ENCODE data around the gene ACSL6. TPM values are rescaled to one million over a fixed set of nuclear protein-coding genes. Genes with fewer than 3 reads are reported as not detected.
A peak's percentile ranks its signal among the peaks of the same experiment; 100 is the strongest.

ACSL6 gene
- polyA plus RNA-seq, 2 of the 4 experiments (the other 2 are of a cell fraction) = 0.06 to 0.09 TPM

DNA sequence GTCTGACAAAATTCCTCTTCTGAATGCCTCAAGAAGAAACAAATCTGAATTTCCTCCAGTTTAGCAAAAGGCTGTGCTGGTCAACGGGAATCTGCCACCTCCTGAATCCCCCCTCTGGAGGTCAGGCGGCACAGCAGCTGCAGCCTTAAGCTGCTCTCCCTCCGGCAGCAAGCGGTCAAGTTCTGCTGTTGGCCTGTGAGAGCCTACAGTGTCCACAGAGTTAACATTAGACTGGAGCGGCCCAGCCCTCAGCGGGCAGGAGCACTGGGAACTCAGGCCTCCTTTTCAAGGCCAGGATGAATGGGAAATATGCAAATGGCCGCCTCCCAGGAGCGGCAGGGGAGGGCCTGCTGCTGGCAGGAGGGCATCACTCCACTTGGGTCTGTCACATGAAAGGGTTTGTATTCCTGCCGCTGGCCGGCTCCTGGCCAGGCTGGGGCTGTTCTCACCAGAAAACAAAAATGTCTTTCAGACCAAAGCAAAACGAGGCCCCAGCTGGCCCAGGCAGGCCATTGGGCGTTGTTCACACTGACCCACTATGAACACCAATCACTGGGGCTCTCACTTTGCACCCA, 8.2 kb downstream of the ACSL6 start:
- peak in 1 of 2 experiments; percentile 17; a peak in 1 of 6 replicates for ATAC-seq
- no peaks in the 10 kb centered on the region for H3K4me1 ChIP-seq
- no peak overlapping the region for H3K4me3 ChIP-seq
- no peaks in the 10 kb centered on the region for H3K9me3 ChIP-seq
- CTCF ChIA-PET = interaction anchor here (0.6 to 3.8 kb wide), 6 partner anchors 10 to 580 kb away, joined by 3 to 14 read pairs (median 5); partner anchors contain the start of gene FNIP1
- FAIRE-seq = no peak
- WGBS (ENCODE audit: missing lambda C conversion rate) = 76% methylated on average over 12 of the region's 12 CpGs
- no peak overlapping the region for H3K4me2 ChIP-seq
- DNase-seq (ENCODE audit: low read depth in 1 of 2, low spot score in 1 of 2) = no peak
- no peak for TF ChIP-seq SMC3 (IDR thresholded peaks at IDR 0.05)
- H3K27ac ChIP-seq = no peak overlapping the region
- POLR2A ChIA-PET = no interaction called here

DNA sequence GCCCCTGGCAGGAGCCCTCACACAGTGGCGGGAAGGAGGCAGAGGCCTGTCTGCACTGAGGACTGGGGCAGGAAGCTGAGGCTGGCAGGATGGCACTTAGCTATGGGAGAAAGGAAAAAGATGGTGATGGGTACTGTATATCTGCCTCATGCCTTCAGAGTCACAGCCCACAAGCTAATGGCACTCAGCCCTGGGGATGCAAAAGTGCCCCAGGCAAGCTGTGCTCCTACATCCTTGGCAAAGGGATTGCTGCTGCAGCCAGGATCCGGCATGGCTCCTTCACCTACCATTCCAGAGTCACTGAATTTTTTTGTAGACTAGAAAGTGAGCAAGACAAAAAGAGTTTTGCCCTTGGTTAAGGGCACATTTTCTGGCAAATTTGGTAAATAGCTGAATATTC, 8.7 kb downstream of the ACSL6 start:
- Histone ChIP-seq H3K4me1 (no peaks in the 10 kb centered on the region), H3K4me2 (no peak overlapping the region), H3K4me3 (no peak overlapping the region), H3K27ac (no peak overlapping the region), H3K9me3 (no peaks in the 10 kb centered on the region)
- POLR2A ChIA-PET = no interaction called here
- no peak for FAIRE-seq
- CTCF ChIA-PET = interaction anchor here (0.8 to 3.8 kb wide), 5 partner anchors 9 to 580 kb away, joined by 3 to 14 read pairs (median 5); partner anchors contain the start of gene FNIP1
- no peak for TF ChIP-seq CHD2 (IDR thresholded peaks at IDR 0.05; ENCODE audit: low read length, partially characterized antibody)
- TF ChIP-seq NFE2L2 (conservative IDR thresholded peaks at IDR 0.05; ENCODE audit: low read length) = no peak
- no peak for TF ChIP-seq MAFK (IDR thresholded peaks at IDR 0.05; ENCODE audit: partially characterized antibody)
- TF ChIP-seq ZNF302 (CRISPR knock-in tag; IDR thresholded peaks at IDR 0.05) = no peak
- TF ChIP-seq, protein P1, sequence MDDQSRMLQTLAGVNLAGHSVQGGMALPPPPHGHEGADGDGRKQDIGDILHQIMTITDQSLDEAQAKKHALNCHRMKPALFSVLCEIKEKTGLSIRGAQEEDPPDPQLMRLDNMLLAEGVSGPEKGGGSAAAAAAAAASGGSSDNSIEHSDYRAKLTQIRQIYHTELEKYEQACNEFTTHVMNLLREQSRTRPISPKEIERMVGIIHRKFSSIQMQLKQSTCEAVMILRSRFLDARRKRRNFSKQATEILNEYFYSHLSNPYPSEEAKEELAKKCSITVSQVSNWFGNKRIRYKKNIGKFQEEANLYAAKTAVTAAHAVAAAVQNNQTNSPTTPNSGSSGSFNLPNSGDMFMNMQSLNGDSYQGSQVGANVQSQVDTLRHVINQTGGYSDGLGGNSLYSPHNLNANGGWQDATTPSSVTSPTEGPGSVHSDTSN (IDR thresholded peaks at IDR 0.05) = no peak
- 90% methylated on average over 2 of the region's 2 CpGs for WGBS (ENCODE audit: missing lambda C conversion rate)
- ATAC-seq = no peak
- no peak for DNase-seq (ENCODE audit: low read depth in 1 of 2, low spot score in 1 of 2)

DNA sequence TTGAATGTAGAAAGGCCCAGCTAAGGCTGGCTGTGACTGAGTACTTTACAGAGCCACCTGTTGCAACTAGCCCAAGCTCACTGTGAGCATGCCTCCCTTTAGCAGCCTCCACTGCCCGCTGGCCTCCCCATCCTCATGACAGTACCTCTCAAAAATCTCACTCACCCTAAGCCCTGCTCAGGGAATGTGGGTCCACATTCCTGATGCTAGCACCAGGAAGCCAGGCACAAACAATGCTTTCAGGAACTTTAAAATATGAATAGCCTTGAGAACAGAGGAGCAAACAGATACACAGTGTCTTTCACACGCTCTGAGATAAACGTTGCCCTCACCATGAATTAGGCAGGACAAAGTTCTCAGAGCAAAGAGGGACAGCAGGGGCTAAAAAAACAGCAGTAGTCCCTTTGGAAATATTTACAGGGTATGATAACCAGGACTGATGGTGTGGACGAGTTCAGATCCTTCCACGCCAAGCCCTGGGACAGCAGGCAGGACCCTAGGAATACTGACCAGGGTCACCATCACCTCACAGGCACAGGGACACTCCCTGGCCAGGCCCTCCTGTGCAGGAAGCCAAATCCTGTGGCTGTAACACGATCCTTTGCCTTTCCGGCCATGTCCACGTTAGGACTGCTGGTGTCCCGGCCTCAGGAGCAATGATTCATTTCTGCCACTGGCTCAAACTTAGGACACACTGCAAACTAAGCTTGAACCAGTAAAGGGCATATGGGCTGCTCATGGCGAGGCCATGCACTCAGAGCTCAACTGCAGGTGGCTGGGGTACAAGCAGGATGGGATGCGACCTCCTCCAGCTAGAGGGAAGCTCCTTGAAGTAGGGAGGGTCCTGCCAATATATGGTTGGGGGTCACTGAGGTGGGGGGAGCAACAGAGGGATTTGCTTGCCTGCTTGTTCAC, 9.6 kb downstream of the ACSL6 start:
- Histone ChIP-seq H3K4me3 (no peak overlapping the region), H3K27ac (no peak overlapping the region), H3K4me2 (no peak overlapping the region), H3K4me1 (no peaks in the 10 kb centered on the region), H3K9me3 (no peaks in the 10 kb centered on the region)
- DNase-seq (ENCODE audit: low read depth in 1 of 2, low spot score in 1 of 2) (no peak), FAIRE-seq (no peak), ATAC-seq (peak in 1 of 2 experiments; percentile 16; a peak in 1 of 6 replicates)
- WGBS (ENCODE audit: missing lambda C conversion rate) = 51% methylated on average over 9 of the region's 11 CpGs
- TF ChIP-seq HEYL (CRISPR knock-in tag; IDR thresholded peaks at IDR 0.05) (no peak), MYC (IDR thresholded peaks at IDR 0.05; ENCODE audit: borderline replicate concordance, low read length) (no peak), HOXA7 (CRISPR knock-in tag; IDR thresholded peaks at IDR 0.05) (no peak), JUN (IDR thresholded peaks at IDR 0.05) (no peak), TP53 (CRISPR knock-in tag; IDR thresholded peaks at IDR 0.05) (no peak), ZFP36 (IDR thresholded peaks at IDR 0.05; ENCODE audit: borderline replicate concordance, partially characterized antibody) (no peak), TFCP2L1 (CRISPR knock-in tag; IDR thresholded peaks at IDR 0.05) (no peak), FOSB (CRISPR knock-in tag; IDR thresholded peaks at IDR 0.05) (no peak), FOSL2 (IDR thresholded peaks at IDR 0.05) (no peak), FOSL2 (CRISPR knock-in tag; IDR thresholded peaks at IDR 0.05) (no peak)
- TF ChIP-seq, protein P2, sequence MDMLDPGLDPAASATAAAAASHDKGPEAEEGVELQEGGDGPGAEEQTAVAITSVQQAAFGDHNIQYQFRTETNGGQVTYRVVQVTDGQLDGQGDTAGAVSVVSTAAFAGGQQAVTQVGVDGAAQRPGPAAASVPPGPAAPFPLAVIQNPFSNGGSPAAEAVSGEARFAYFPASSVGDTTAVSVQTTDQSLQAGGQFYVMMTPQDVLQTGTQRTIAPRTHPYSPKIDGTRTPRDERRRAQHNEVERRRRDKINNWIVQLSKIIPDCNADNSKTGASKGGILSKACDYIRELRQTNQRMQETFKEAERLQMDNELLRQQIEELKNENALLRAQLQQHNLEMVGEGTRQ (IDR thresholded peaks at IDR 0.05) = no peak
- TF ChIP-seq, protein P3, sequence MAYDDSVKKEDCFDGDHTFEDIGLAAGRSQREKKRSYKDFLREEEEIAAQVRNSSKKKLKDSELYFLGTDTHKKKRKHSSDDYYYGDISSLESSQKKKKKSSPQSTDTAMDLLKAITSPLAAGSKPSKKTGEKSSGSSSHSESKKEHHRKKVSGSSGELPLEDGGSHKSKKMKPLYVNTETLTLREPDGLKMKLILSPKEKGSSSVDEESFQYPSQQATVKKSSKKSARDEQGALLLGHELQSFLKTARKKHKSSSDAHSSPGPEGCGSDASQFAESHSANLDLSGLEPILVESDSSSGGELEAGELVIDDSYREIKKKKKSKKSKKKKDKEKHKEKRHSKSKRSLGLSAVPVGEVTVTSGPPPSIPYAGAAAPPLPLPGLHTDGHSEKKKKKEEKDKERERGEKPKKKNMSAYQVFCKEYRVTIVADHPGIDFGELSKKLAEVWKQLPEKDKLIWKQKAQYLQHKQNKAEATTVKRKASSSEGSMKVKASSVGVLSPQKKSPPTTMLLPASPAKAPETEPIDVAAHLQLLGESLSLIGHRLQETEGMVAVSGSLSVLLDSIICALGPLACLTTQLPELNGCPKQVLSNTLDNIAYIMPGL (CRISPR knock-in tag; IDR thresholded peaks at IDR 0.05; ENCODE audit: borderline replicate concordance) = no peak
- TF ChIP-seq, protein P4, sequence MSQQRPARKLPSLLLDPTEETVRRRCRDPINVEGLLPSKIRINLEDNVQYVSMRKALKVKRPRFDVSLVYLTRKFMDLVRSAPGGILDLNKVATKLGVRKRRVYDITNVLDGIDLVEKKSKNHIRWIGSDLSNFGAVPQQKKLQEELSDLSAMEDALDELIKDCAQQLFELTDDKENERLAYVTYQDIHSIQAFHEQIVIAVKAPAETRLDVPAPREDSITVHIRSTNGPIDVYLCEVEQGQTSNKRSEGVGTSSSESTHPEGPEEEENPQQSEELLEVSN (IDR thresholded peaks at IDR 0.05; ENCODE audit: borderline replicate concordance, low read depth) = no peak
- ChIA-PET POLR2A (no interaction called here), CTCF (interaction anchor here (0.8 to 3.8 kb wide), 7 partner anchors 7 to 579 kb away, joined by 3 to 16 read pairs (median 5); partner anchors contain the start of gene FNIP1)
